Karpas-422 (cell line): ENCODE results near the gene SAMM50. TPM values are rescaled to one million over a fixed set of nuclear protein-coding genes. Genes with fewer than 3 reads are reported as not detected.

ENCODE experiments used
- DNase-seq: peaks from one replicate; pipeline ENCODE4 v3.0.0-alpha.2; 2015
- H2AFZ ChIP-seq: fragments of 200-600 bp; sonication (generic); 2 replicates; pipeline ENCODE4 v1.6.1; 2014; ENCODE audit warnings: antibody characterized with exemption, low read length, mixed read lengths
- H3K27ac ChIP-seq: fragments of 200-600 bp; sonication (generic); 2 replicates; pipeline ENCODE4 v1.5.1; 2014; ENCODE audit warnings: mild to moderate bottlenecking, low read length, moderate library complexity
- H3K27me3 ChIP-seq: fragments of 200-600 bp; sonication (generic); 2 replicates; pipeline ENCODE4 v1.6.1; 2014; ENCODE audit warnings: low read length, mixed read lengths
- H3K36me3 ChIP-seq: fragments of 200-600 bp; sonication (generic); 2 replicates; pipeline ENCODE4 v1.6.1; 2014; ENCODE audit warnings: low read length, mixed read lengths; ENCODE audit not compliant: insufficient read depth
- H3K4me1 ChIP-seq: fragments of 200-600 bp; sonication (generic); 2 replicates; pipeline ENCODE4 v1.6.1; 2014; ENCODE audit warnings: mild to moderate bottlenecking, low read length, mixed read lengths
- H3K4me2 ChIP-seq: fragments of 200-600 bp; sonication (generic); 2 replicates; pipeline ENCODE4 v1.6.1; 2014; ENCODE audit warnings: low read length, low read depth, mild to moderate bottlenecking; ENCODE audit not compliant: poor library complexity, severe bottlenecking
- H3K4me3 ChIP-seq: fragments of 200-600 bp; sonication (generic); 2 replicates; pipeline ENCODE4 v1.5.1; 2014; ENCODE audit warnings: mild to moderate bottlenecking, antibody characterized with exemption, low read length, mixed read lengths
- H3K79me2 ChIP-seq: fragments of 200-600 bp; sonication (generic); 2 replicates; pipeline ENCODE4 v1.6.1; 2014; ENCODE audit warnings: mild to moderate bottlenecking, low read length, mixed read lengths
- H3K9ac ChIP-seq: fragments of 200-600 bp; sonication (generic); 2 replicates; pipeline ENCODE4 v1.6.0; 2014; ENCODE audit warnings: low read length
- H3K9me2 ChIP-seq: fragments of 200-600 bp; sonication (generic), shearing (Covaris generic); replicated peaks from 2 replicates; pipeline ENCODE4 v1.6.0; 2014; ENCODE audit warnings: mild to moderate bottlenecking, low read length, moderate library complexity; ENCODE audit not compliant: insufficient read depth
- H3K9me3 ChIP-seq: fragments of 300-700, 200-600 bp; sonication (generic); 2 replicates; pipeline ENCODE4 v1.6.1; 2014; ENCODE audit warnings: low read length, mixed read lengths
- H4K20me1 ChIP-seq: fragments of 200-600 bp; sonication (generic); 2 replicates; pipeline ENCODE4 v1.6.1; 2014; ENCODE audit warnings: mild to moderate bottlenecking, antibody characterized with exemption, low read length, low read depth; ENCODE audit not compliant: insufficient read depth
- total RNA-seq: library from RNA; depleted of rRNA; stranded (reverse); fragments of >200 nt; shearing (Covaris generic); gene quantifications from 2 replicates; pipeline ENCODE4 v1.2.3, GENCODE V29; 2014; ENCODE audit warnings: low replicate concordance

Gene SAMM50
- total RNA-seq, 1 experiment from 2014 or later, result 42.9 TPM

DNA sequence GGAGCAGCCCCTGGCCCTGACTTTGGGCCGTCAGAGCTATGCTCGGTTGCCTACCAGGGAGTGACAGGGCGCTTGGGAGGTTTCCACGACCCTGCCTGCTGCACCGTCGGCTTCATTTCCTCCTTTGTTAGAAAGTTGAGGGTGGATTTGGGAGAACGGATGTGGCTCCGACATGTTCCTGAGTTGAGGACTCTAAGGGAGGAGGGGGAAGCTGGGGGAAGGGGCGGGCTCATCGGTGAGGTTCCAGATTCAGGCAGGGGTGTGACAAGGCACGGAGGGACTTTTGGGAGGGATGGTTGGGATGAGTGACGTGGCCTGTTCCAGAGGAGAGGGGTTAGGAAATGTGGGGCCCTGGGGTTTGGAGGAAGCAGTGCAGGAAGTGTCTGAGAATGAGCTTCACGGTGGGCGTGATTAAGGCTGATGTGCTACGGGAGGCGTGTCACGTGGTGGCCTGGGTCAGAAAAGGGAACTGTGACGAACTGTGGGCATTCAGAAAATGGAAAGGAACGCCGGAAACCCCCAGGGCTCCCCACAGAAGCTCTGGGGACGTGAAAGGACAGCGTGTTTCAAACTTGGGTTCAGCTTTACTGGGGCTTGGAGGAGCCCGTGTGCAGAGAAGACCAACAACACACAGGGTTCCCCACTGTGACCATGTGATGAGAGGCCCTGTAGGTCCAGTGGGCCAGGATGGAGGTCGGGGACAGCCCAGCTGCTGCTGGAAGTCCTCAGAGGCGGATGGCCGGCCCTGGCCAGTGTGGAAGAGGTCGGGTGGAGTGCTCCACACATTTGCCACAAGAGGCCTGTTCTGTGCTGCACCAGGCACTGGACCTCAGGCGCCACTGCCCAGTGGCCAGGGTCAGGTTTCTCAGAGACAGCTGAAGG is 71.6 kb downstream of the SAMM50 start:
- peak overlapping the region; percentile 75 for H3K9ac ChIP-seq
- H3K4me3 ChIP-seq, result peak overlapping the region; percentile 73
- H3K4me1 ChIP-seq, result peaks cover 40% of the 10 kb centered on the region
- no peaks in the 10 kb centered on the region for H3K36me3 ChIP-seq
- H3K9me2 ChIP-seq, result no peaks in the 10 kb centered on the region
- H3K4me2 ChIP-seq, result peak overlapping the region; percentile 76
- H3K9me3 ChIP-seq, result no peaks in the 10 kb centered on the region
- no peaks in the 10 kb centered on the region for H3K27me3 ChIP-seq
- H2AFZ ChIP-seq, result peak overlapping the region; percentile 88
- H3K79me2 ChIP-seq, result no peaks in the 10 kb centered on the region
- peaks cover 10% of the 10 kb centered on the region; the same call in 1 of the 2 replicates for H4K20me1 ChIP-seq
- DNase-seq, result peak; percentile 85
- no peak overlapping the region for H3K27ac ChIP-seq

GRCh38 chr22:44028091-44028490 is 72.8 kb downstream of the SAMM50 start:
- peaks cover 38% of the 10 kb centered on the region for H3K4me1 ChIP-seq

GRCh38 chr22:44029069-44029468 is 73.8 kb downstream of the SAMM50 start:
- peaks cover 32% of the 10 kb centered on the region for H3K4me1 ChIP-seq
- no peaks in the 10 kb centered on the region for H3K36me3 ChIP-seq
- no peaks in the 10 kb centered on the region for H3K27me3 ChIP-seq
- peaks cover 18% of the 10 kb centered on the region; the same call in 1 of the 2 replicates for H4K20me1 ChIP-seq
- DNase-seq, result no peak
- no peaks in the 10 kb centered on the region for H3K79me2 ChIP-seq
- no peaks in the 10 kb centered on the region for H3K9me2 ChIP-seq
- no peak overlapping the region for H3K4me3 ChIP-seq
- H3K9me3 ChIP-seq, result no peaks in the 10 kb centered on the region
- no peak overlapping the region for H2AFZ ChIP-seq
- H3K9ac ChIP-seq, result no peak overlapping the region
- no peak overlapping the region for H3K27ac ChIP-seq
- H3K4me2 ChIP-seq, result no peak overlapping the region

More at GRCh38 chr22:44028091-44028490, 72.8 kb downstream of the SAMM50 start:
- Histone ChIP-seq H3K9me3 (no peaks in the 10 kb centered on the region), H2AFZ (no peak overlapping the region), H3K79me2 (no peaks in the 10 kb centered on the region), H3K4me2 (no peak overlapping the region), H3K27me3 (no peaks in the 10 kb centered on the region), H3K27ac (no peak overlapping the region), H3K36me3 (no peaks in the 10 kb centered on the region), H3K9me2 (no peaks in the 10 kb centered on the region), H4K20me1 (peaks cover 18% of the 10 kb centered on the region; the same call in 1 of the 2 replicates), H3K4me3 (no peak overlapping the region), H3K9ac (no peak overlapping the region)
- DNase-seq, result no peak

- Histone ChIP-seq H4K20me1 (peaks cover 18% of the 10 kb centered on the region; the same call in 1 of the 2 replicates), H3K4me1 (peaks cover 24% of the 10 kb centered on the region), H3K9me2 (no peaks in the 10 kb centered on the region), H3K27me3 (no peaks in the 10 kb centered on the region), H3K27ac (no peak overlapping the region), H2AFZ (no peak overlapping the region), H3K9me3 (no peaks in the 10 kb centered on the region), H3K36me3 (no peaks in the 10 kb centered on the region), H3K4me3 (no peak overlapping the region), H3K9ac (no peak overlapping the region), H3K79me2 (no peaks in the 10 kb centered on the region), H3K4me2 (no peak overlapping the region)
- DNase-seq, result no peak
These were observed 74.9 kb downstream of the SAMM50 start for GRCh38 chr22:44030051-44030701.

DNA sequence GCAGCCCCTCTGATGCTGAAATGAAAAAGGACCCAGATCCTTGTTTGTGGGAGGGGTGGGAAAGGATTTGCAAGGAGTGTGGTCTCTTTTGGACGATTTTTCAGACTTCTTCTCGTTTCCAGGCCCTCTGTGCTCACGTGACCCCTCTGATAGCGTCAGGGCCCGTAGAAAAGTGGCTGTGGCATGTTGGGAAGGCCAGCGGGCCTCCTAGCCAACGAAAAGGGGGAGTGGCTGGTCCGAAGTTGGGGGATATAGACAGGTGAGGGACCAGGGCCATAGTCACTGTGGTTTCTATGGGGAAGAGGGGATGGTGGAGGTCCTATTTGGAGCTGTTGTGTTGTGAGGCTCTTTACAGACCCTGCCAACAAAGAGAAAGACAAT is 75.5 kb downstream of the SAMM50 start:
- no peak overlapping the region for H2AFZ ChIP-seq
- peaks cover 19% of the 10 kb centered on the region for H3K4me1 ChIP-seq
- no peak for DNase-seq
- H3K79me2 ChIP-seq, result no peaks in the 10 kb centered on the region
- H3K9me2 ChIP-seq, result no peaks in the 10 kb centered on the region
- H3K4me2 ChIP-seq, result no peak overlapping the region
- H3K27me3 ChIP-seq, result no peaks in the 10 kb centered on the region
- H3K36me3 ChIP-seq, result no peaks in the 10 kb centered on the region
- no peak overlapping the region for H3K27ac ChIP-seq
- no peak overlapping the region for H3K4me3 ChIP-seq
- no peak overlapping the region for H3K9ac ChIP-seq
- no peaks in the 10 kb centered on the region for H3K9me3 ChIP-seq
- H4K20me1 ChIP-seq, result peaks cover 18% of the 10 kb centered on the region; the same call in 1 of the 2 replicates

DNA sequence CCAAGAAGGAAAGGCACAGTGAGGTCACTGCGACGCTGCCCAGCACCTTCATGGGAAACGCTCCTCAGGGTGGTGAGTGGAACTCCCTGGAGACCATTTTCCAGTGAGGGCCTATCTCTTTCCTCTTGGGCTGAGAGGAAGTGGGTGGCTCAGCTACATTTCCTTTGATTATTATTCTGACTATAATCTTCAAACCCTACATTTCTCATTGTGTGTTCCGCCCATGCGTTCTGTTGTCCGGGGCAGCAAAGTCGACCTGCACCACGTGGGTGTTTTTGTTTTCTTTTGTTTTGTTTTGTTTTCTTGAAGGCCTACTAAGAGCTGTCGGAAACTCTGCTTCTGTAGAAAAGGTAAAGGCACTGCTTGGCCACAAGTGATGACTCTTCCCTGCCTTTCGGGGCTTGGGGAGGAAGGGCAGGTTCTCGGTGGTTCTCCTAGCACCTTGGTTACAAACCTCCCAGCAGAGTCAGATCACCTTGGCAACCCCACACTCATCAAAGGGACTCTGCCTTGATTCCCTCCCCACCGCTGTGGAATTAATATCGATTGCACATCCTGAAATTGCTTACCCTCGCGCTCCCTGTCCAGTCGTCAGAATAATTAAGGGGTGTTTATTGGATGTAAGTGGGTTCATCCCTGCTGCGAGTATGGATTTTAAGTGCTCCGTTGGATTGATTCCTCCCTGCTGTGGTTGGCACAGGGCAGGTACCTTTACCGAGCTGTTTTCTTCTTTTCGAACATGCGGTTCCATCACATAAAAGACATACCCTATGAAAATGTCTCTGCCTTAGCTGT is 76.1 kb downstream of the SAMM50 start:
- no peak overlapping the region for H3K4me2 ChIP-seq
- H2AFZ ChIP-seq, result no peak overlapping the region
- H4K20me1 ChIP-seq, result peaks cover 18% of the 10 kb centered on the region; the same call in 1 of the 2 replicates
- H3K27me3 ChIP-seq, result no peaks in the 10 kb centered on the region
- DNase-seq, result no peak
- H3K9me3 ChIP-seq, result no peaks in the 10 kb centered on the region
- no peak overlapping the region for H3K4me3 ChIP-seq
- no peak overlapping the region for H3K9ac ChIP-seq
- no peak overlapping the region for H3K27ac ChIP-seq
- no peaks in the 10 kb centered on the region for H3K9me2 ChIP-seq
- H3K4me1 ChIP-seq, result peaks cover 12% of the 10 kb centered on the region
- no peaks in the 10 kb centered on the region for H3K36me3 ChIP-seq
- H3K79me2 ChIP-seq, result no peaks in the 10 kb centered on the region

GRCh38 chr22:44032126-44032730 is 77.0 kb downstream of the SAMM50 start:
- H3K9me3 ChIP-seq, result no peaks in the 10 kb centered on the region
- no peak overlapping the region for H3K27ac ChIP-seq
- no peak overlapping the region for H3K9ac ChIP-seq
- no peak overlapping the region for H2AFZ ChIP-seq
- H3K36me3 ChIP-seq, result no peaks in the 10 kb centered on the region
- H3K4me1 ChIP-seq, result peaks cover 3% of the 10 kb centered on the region
- H3K27me3 ChIP-seq, result no peaks in the 10 kb centered on the region
- H3K9me2 ChIP-seq, result no peaks in the 10 kb centered on the region
- H4K20me1 ChIP-seq, result peaks cover 20% of the 10 kb centered on the region; the same call in 1 of the 2 replicates
- H3K4me2 ChIP-seq, result no peak overlapping the region
- H3K4me3 ChIP-seq, result no peak overlapping the region
- no peaks in the 10 kb centered on the region for H3K79me2 ChIP-seq
- DNase-seq, result no peak
